Measurements from ENCODE around the gene ANKRD33B.
A peak's percentile ranks its signal among the peaks of the same experiment; 100 is the strongest.

Gene ANKRD33B

GRCh38 chr5:10681731-10682679, 118.1 kb downstream of the ANKRD33B start:
- Mint-ChIP-seq H3K4me1 (ENCODE audit: low read depth) (no peaks in the 10 kb centered on the region), H3K9me3 (peaks cover 2% of the 10 kb centered on the region), H3K27ac (no peak overlapping the region), H3K27me3 (ENCODE audit: low read depth) (no peaks in the 10 kb centered on the region), H3K36me3 (ENCODE audit: low read depth) (peaks cover 12% of the 10 kb centered on the region), H3K4me3 (no peak overlapping the region)

GRCh38 chr5:10682801-10683525, 119.1 kb downstream of the ANKRD33B start:
- Mint-ChIP-seq H3K9me3 (no peaks in the 10 kb centered on the region), H3K4me1 (ENCODE audit: low read depth) (no peaks in the 10 kb centered on the region), H3K27ac (no peak overlapping the region), H3K4me3 (no peak overlapping the region), H3K36me3 (ENCODE audit: low read depth) (peaks cover 6% of the 10 kb centered on the region), H3K27me3 (ENCODE audit: low read depth) (no peaks in the 10 kb centered on the region)

DNA sequence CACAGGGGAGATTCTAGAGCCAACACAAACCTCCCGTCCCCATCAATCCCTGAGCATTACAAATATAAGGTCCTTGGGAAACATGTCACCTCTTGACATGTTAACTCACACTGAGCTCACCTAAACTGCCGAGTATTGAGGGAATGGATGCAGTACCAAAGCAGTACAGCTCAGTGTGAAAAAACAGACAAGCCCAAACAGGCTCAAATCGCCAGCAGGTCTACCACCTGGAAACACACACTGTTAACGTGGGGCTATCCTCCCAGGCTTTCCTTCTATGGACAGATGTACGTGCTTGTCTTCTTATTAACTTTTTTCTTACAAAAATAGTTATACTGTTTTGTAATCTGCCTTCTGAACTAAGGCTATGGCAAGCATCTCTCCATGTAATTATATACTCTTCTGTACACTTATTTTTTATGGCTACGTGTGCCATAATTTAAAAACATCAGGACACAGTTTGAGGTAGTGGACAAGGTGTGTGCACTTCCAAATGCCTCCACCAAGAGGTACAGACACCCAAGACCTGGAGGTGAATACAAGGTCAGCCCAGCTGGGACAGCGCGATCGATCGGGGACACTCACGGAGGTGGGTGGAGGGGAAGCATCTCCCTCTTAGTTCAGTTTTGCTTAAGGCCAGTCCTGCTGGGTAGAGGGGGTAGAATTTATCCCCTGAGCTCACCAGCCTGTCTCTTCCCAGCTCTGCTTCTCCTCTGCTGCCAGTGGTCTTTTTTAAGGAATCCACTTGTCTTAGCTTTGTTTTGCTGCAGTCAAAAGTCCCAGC, 120.6 kb downstream of the ANKRD33B start:
- no peaks in the 10 kb centered on the region for H3K4me1 Mint-ChIP-seq (ENCODE audit: low read depth)
- peaks cover 5% of the 10 kb centered on the region for H3K36me3 Mint-ChIP-seq (ENCODE audit: low read depth)
- H3K4me3 Mint-ChIP-seq, result no peak overlapping the region
- H3K27me3 Mint-ChIP-seq (ENCODE audit: low read depth), result no peaks in the 10 kb centered on the region
- H3K9me3 Mint-ChIP-seq, result no peaks in the 10 kb centered on the region
- H3K27ac Mint-ChIP-seq, result no peak overlapping the region

DNA sequence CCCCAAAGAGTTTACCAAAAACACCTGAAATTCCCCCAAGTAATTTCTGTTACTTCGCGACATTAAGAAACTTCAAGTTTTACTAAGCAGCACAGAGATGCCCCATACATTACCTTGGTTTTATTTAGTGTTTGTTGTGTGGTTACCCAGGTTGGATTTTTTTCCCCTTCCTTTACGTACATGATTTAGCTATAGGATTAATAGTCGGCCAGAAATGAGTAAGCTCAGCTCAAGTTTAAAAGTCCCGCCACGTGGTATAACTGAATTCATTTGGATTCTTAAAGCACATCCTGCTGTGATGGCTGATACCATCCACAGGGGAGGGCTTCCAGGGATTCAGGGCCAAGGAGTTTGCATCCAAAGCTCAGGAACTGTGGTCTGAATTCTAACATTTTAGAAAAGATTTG, 121.2 kb downstream of the ANKRD33B start:
- no peaks in the 10 kb centered on the region for H3K27me3 Mint-ChIP-seq (ENCODE audit: low read depth)
- no peaks in the 10 kb centered on the region for H3K4me1 Mint-ChIP-seq (ENCODE audit: low read depth)
- peaks cover 5% of the 10 kb centered on the region for H3K36me3 Mint-ChIP-seq (ENCODE audit: low read depth)
- no peaks in the 10 kb centered on the region for H3K9me3 Mint-ChIP-seq
- no peak overlapping the region for H3K27ac Mint-ChIP-seq
- no peak overlapping the region for H3K4me3 Mint-ChIP-seq

DNA sequence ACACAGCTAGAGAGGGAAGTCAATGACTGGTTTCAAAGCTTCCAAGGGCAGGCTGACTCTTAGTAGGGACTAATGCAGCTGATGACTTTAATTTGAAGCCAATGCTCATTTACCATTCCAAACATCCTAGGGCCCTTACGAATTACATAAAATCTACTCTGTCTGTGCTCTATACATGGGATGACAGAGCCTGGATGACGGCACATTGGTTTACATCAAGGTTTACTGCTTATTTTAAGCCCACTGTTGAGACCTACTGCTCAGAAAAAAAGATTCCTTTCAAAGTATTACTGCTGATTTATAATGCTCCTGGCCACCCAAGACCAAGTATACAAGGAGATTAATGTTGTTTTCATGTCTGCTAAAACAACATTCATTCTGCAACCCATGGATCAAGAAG, 123.0 kb downstream of the ANKRD33B start:
- H3K27me3 Mint-ChIP-seq (ENCODE audit: low read depth), result no peaks in the 10 kb centered on the region
- peaks cover 5% of the 10 kb centered on the region for H3K36me3 Mint-ChIP-seq (ENCODE audit: low read depth)
- no peaks in the 10 kb centered on the region for H3K9me3 Mint-ChIP-seq
- H3K27ac Mint-ChIP-seq, result no peak overlapping the region
- no peak overlapping the region for H3K4me3 Mint-ChIP-seq
- no peaks in the 10 kb centered on the region for H3K4me1 Mint-ChIP-seq (ENCODE audit: low read depth)

GRCh38 chr5:10688651-10689171, 124.8 kb downstream of the ANKRD33B start:
- no peaks in the 10 kb centered on the region for H3K9me3 Mint-ChIP-seq
- H3K27ac Mint-ChIP-seq, result no peak overlapping the region
- peaks cover 4% of the 10 kb centered on the region for H3K36me3 Mint-ChIP-seq (ENCODE audit: low read depth)

DNA sequence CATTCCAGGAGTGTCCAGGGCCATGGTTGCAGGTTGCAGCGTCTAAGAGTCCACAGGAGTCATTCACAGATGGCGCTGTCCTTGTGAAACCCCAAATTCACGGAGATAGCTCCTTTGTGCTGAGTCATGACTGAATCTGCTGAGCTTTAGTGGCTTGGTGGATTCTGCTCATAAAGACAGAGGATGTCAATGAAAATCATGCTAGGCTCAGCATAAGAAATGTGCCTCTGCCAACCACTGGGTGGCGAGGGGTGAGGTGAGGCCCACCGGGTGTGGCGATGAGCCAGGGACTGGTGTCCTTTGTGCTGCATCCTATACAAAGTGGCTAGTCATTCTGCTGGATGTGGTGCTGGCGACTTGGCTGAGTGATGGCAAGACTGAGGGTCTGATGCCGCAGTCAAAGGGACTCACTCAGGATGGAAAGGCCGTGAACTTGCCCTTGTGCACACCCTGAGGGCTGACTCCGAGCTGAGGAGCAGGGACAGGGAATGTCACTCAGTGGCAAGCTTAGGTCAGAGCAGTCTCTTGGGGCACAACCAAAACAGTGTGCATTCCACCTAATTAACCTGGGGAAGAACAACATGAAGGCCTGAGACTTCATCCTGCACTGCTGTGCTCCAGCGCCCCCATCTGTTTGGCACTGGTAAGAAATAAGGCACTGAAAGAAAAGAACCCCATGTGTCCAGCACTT, 125.7 kb downstream of the ANKRD33B start:
- Mint-ChIP-seq H3K9me3 (no peaks in the 10 kb centered on the region), H3K4me3 (no peak overlapping the region), H3K27me3 (ENCODE audit: low read depth) (no peaks in the 10 kb centered on the region), H3K27ac (peak overlapping the region; percentile 26), H3K4me1 (ENCODE audit: low read depth) (no peaks in the 10 kb centered on the region), H3K36me3 (ENCODE audit: low read depth) (peaks cover 4% of the 10 kb centered on the region)

More at GRCh38 chr5:10688651-10689171, 124.8 kb downstream of the ANKRD33B start:
- Mint-ChIP-seq H3K4me1 (ENCODE audit: low read depth) (no peaks in the 10 kb centered on the region), H3K27me3 (ENCODE audit: low read depth) (no peaks in the 10 kb centered on the region), H3K4me3 (no peak overlapping the region)

DNA sequence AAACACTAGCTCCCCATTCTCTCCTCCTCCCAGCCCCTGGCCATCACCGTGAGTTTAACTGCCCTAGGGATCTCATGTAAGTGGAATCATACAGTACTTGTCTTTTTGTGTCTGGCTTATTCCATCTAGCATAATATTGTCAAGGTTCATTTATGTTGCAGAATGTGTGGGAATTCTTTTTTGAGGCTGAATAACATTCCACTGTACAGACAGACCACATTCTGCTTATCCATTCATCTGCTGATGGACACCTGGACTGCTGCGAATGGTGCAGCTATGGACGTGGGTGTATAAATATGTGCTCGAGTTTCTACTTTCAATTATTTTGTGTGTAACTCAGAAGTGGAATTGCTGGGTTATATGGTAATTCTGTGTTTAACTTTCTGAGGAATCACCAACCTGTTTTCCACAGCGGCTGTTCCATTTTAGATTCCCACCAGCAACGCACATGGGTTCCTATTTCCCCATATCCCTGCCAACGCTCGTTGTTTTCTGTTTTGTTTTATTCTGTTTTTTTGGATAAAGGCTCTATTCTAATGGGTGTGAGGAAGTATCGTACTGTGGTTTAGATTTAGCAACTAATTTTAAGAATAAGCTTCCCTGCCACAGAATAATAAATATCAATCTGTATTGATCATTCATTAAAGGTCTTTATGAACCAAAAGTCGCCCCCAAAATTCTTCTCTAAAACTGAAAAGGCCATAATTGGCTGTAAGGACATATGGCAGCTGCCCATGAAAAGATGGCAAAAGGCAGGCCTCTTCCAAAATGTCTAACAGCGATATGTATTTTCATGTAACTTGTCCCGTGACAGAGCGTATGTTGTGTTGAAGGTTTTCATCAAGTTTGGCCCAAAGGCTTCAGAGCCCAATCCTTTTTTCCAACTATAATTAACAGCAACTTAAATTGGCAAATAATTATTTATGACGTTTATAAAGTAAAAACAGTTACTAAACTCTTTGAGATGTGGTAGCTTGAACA, 126.9 kb downstream of the ANKRD33B start:
- H3K27ac Mint-ChIP-seq, result no peak overlapping the region
- peaks cover 4% of the 10 kb centered on the region for H3K36me3 Mint-ChIP-seq (ENCODE audit: low read depth)
- H3K9me3 Mint-ChIP-seq, result no peaks in the 10 kb centered on the region
- H3K4me1 Mint-ChIP-seq (ENCODE audit: low read depth), result peaks cover 1% of the 10 kb centered on the region
- no peak overlapping the region for H3K4me3 Mint-ChIP-seq
- H3K27me3 Mint-ChIP-seq (ENCODE audit: low read depth), result no peaks in the 10 kb centered on the region

DNA sequence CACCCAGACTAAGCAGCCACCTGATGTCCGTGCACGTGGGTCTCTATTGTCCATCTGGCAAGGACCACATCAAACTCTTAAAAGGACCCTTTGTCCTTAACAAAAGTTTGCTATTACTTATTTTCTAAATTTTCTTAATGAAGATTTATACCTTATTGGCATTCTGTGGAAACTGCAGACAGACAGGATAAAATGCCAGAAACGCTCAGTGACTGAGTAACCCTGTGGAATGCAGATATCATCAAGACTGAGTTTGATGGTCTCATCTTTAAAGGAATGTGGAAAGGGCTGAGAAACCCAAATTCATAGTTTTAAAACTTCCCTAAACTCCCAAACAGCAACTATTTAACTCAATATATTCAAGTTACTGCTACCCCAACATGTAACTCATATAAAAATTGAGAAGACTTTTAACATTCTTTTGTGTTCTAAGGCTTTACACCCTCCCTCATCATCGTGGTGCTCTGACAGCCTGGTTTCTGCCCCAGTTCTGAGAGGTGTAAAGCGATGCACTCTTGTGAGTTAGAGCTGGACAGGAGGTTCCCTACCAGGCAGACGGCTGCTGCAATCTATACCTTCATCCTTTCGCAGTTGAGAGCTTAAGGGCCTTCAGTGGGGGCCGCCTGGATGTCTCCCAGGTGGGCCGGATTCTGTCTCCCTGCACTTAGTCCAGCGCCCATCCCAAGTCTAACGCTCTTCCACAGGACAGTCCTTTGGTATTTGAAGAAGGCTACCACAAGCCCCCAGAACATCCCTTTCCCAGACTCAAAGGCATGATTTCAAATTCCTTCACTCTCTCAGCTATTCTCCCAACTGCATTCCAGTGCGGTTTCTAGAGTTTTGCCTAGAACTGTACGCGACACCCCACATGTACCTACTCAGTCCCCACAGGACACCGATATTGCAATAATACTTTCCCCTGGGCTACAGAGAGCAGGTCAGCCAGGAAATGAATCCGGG, 128.2 kb downstream of the ANKRD33B start:
- Mint-ChIP-seq H3K4me1 (ENCODE audit: low read depth) (peaks cover 1% of the 10 kb centered on the region), H3K9me3 (no peaks in the 10 kb centered on the region), H3K27ac (no peak overlapping the region), H3K4me3 (no peak overlapping the region), H3K36me3 (ENCODE audit: low read depth) (peaks cover 2% of the 10 kb centered on the region), H3K27me3 (ENCODE audit: low read depth) (no peaks in the 10 kb centered on the region)

DNA sequence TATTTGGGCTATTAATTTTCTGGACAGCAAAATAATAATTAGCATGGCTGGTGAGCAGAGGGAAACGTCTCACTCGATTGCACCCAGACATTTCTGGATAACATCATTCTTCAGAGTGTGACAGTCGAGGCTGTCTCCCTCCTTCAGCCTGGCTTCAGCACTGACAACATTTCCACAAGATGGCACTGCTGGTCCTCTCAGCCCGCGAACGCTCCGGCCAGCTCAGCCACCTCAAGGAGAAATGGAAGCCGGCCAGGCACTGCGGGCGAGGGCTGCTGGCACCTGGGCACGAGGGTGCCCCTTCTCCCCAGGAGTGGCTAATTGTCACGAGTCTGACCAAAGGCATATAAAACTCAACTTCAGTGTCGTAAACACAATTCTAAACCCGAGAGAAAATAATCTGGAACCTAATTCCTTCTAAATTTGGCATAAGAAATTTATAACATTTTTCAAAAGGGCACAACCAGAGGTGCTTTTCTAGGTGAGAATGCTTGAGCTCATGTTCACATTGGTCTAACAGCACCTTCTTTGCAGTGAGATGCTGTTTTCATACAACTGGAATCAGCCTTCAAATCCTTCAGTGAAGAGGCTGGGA, 131.3 kb downstream of the ANKRD33B start:
- H3K4me3 Mint-ChIP-seq, result no peak overlapping the region
- no peaks in the 10 kb centered on the region for H3K9me3 Mint-ChIP-seq
- no peak overlapping the region for H3K27ac Mint-ChIP-seq
- H3K36me3 Mint-ChIP-seq (ENCODE audit: low read depth), result no peaks in the 10 kb centered on the region
- H3K27me3 Mint-ChIP-seq (ENCODE audit: low read depth), result no peaks in the 10 kb centered on the region
- peaks cover 2% of the 10 kb centered on the region for H3K4me1 Mint-ChIP-seq (ENCODE audit: low read depth)

- Mint-ChIP-seq H3K4me3 (no peak overlapping the region), H3K9me3 (no peaks in the 10 kb centered on the region), H3K27me3 (ENCODE audit: low read depth) (no peaks in the 10 kb centered on the region), H3K4me1 (ENCODE audit: low read depth) (peaks cover 4% of the 10 kb centered on the region), H3K36me3 (ENCODE audit: low read depth) (no peaks in the 10 kb centered on the region), H3K27ac (no peak overlapping the region)
These were observed 132.1 kb downstream of the ANKRD33B start for GRCh38 chr5:10695759-10696543.
